HepG2 (cell line): ENCODE data around the gene ESR1. TPM values are rescaled to one million over a fixed set of nuclear protein-coding genes. Genes with fewer than 3 reads are reported as not detected.

Experiments
- ATAC-seq: fragments of 200-7000 bp; cut with Tn5 transposase; 3 replicates; pipeline ENCODE4 v1.9.1; 2020; ENCODE audit warnings: mild to moderate bottlenecking, moderate library complexity
- BruUV-seq: library from RNA; stranded (reverse); fragments of 400-500 nt; replicated peaks from 2 replicates; lab custom pipeline; 2021; lab: Mats Ljungman, UMichigan
- CTCF ChIA-PET: fragments of 300-600 bp; formaldehyde crosslinking; extraction: SDS; loops from one replicate; lab custom pipeline; 2021; ENCODE audit warnings: low total read pairs, inconsistent platforms, low intra/inter-chr PET ratio; lab: Yijun Ruan, JAX
- POLR2A ChIA-PET: fragments of 350-600 bp; sonication (Branson Sonifier 250); formaldehyde crosslinking; loops from one replicate; lab custom pipeline; 2020; ENCODE audit warnings: antibody characterized with exemption, inconsistent platforms; lab: Yijun Ruan, JAX
- DNase-seq: peaks from one replicate; pipeline ENCODE4 v3.0.0-alpha.2; 2015; ENCODE audit warnings: low spot score
- FAIRE-seq: peaks from 3 replicates; lab custom pipeline; 2011; peaks lifted over from hg19 to GRCh38; lab: Jason Lieb, UNC
- H2AFZ ChIP-seq: one replicate; pipeline ENCODE4 v1.6.1; 2011; ENCODE audit warnings: low read length, inconsistent platforms
- H3K27ac ChIP-seq: fragments of 300-600 bp; 3 replicates; pipeline ENCODE4 v1.8.0; 2011; ENCODE audit warnings: mixed run types, mild to moderate bottlenecking, mixed read lengths, low read length, inconsistent platforms; ENCODE audit not compliant: insufficient read depth; ENCODE audit errors: extremely low read length
- H3K27me3 ChIP-seq, 2 experiments: fragments of 200-600 bp in 1 of 2; 2 replicates in 1 of 2; 3 replicates in 1 of 2; pipeline versions ENCODE4 v1.6.0 to v1.8.0; 2011; ENCODE audit warnings: low read length in 2 of 2, mild to moderate bottlenecking in 2 of 2, moderate library complexity in 2 of 2, inconsistent platforms in 1 of 2; ENCODE audit not compliant: insufficient read depth in 2 of 2, control insufficient read depth in 1 of 2
- H3K36me3 ChIP-seq, 2 experiments: fragments of 200-600 bp in 1 of 2; replicated peaks in 1 of 2; 2 replicates in 1 of 2; 3 replicates in 1 of 2; pipeline versions ENCODE4 v1.5.1 to v1.8.0; 2011; ENCODE audit warnings: low read length in 2 of 2, inconsistent platforms in 1 of 2; ENCODE audit not compliant: insufficient read depth in 2 of 2, control insufficient read depth in 1 of 2
- H3K4me1 ChIP-seq: 2 replicates; pipeline ENCODE4 v1.5.1; 2012; ENCODE audit warnings: low read length, inconsistent platforms; ENCODE audit not compliant: insufficient read depth
- H3K4me2 ChIP-seq: 2 replicates; pipeline ENCODE4 v1.6.0; 2011; ENCODE audit warnings: low read depth, low read length, inconsistent platforms
- H3K4me3 ChIP-seq, 3 experiments: fragments of 200-600 bp in 1 of 3; sonication (generic), shearing (Covaris generic) in 1 of 3; replicated peaks in 1 of 3; 2 replicates each; pipeline ENCODE4 v1.5.1; 2011 to 2016; ENCODE audit warnings: low read length in 3 of 3, inconsistent platforms in 2 of 3, low read depth in 2 of 3, mild to moderate bottlenecking in 2 of 3, control low read depth in 1 of 3, mixed read lengths in 1 of 3; ENCODE audit not compliant: insufficient read depth in 1 of 3
- H3K79me2 ChIP-seq: one replicate; pipeline ENCODE4 v1.6.1; 2011; ENCODE audit warnings: low read length, inconsistent platforms; ENCODE audit not compliant: insufficient read depth
- H3K9ac ChIP-seq: 2 replicates; pipeline ENCODE4 v1.6.0; 2011; ENCODE audit warnings: mild to moderate bottlenecking, low read depth, low read length, inconsistent platforms; ENCODE audit not compliant: insufficient read depth
- H3K9me3 ChIP-seq: 2 replicates; pipeline ENCODE4 v1.5.1; 2012; ENCODE audit warnings: mild to moderate bottlenecking, low read length
- H4K20me1 ChIP-seq: 2 replicates; pipeline ENCODE4 v1.6.0; 2011; ENCODE audit warnings: inconsistent platforms, mild to moderate bottlenecking, low read length, moderate library complexity; ENCODE audit not compliant: insufficient read depth
- ARHGAP35 ChIP-seq: sonication (generic); formaldehyde crosslinking; IDR thresholded peaks from 2 replicates; pipeline ENCODE4 v1.9.0; 2022; ENCODE audit warnings: mild to moderate bottlenecking, inconsistent platforms, moderate library complexity, missing genetic modification reagents, borderline replicate concordance
- DNMT1 ChIP-seq: sonication (generic); formaldehyde crosslinking; IDR thresholded peaks from 2 replicates; pipeline ENCODE4 v1.5.1; 2020; ENCODE audit warnings: mild to moderate bottlenecking, missing genetic modification reagents
- GFI1 ChIP-seq: sonication (generic); formaldehyde crosslinking; IDR thresholded peaks from 2 replicates; pipeline ENCODE4 v1.5.0; 2020; ENCODE audit warnings: missing genetic modification reagents, mild to moderate bottlenecking, borderline replicate concordance
- JARID2 ChIP-seq: sonication (generic); formaldehyde crosslinking; IDR thresholded peaks from 2 replicates; pipeline ENCODE4 v1.8.1; 2023; ENCODE audit warnings: missing genetic modification reagents, inconsistent platforms; ENCODE audit not compliant: insufficient replicate concordance
- MED8 ChIP-seq: sonication (generic); formaldehyde crosslinking; IDR thresholded peaks from 2 replicates; pipeline ENCODE4 v1.8.1; 2023; ENCODE audit warnings: mild to moderate bottlenecking, missing genetic modification reagents; ENCODE audit not compliant: insufficient replicate concordance
- TBP ChIP-seq: sonication (generic); formaldehyde crosslinking; IDR thresholded peaks from 2 replicates; pipeline ENCODE4 v1.5.0; 2020; ENCODE audit warnings: missing genetic modification reagents
- ZNF224 ChIP-seq: sonication (generic); formaldehyde crosslinking; IDR thresholded peaks from 2 replicates; pipeline ENCODE4 v1.5.0; 2020; ENCODE audit warnings: mild to moderate bottlenecking, missing genetic modification reagents
- ZNF543 ChIP-seq: sonication (generic); formaldehyde crosslinking; IDR thresholded peaks from 2 replicates; pipeline ENCODE4 v1.4.0; 2020; ENCODE audit warnings: mild to moderate bottlenecking, missing genetic modification reagents
- ZNF724P ChIP-seq: sonication (generic); formaldehyde crosslinking; IDR thresholded peaks from 2 replicates; pipeline ENCODE4 v1.8.0; 2022; ENCODE audit warnings: missing genetic modification reagents, borderline replicate concordance
- ZNF749 ChIP-seq: sonication (generic); formaldehyde crosslinking; IDR thresholded peaks from 2 replicates; pipeline ENCODE4 v1.8.0; 2022; ENCODE audit warnings: mild to moderate bottlenecking, missing genetic modification reagents, moderate library complexity, borderline replicate concordance
- ZNF761 ChIP-seq: sonication (generic); formaldehyde crosslinking; conservative IDR thresholded peaks from 2 replicates; pipeline ENCODE4 v1.4.0; 2020; ENCODE audit warnings: mild to moderate bottlenecking, missing genetic modification reagents
- ZNF891 ChIP-seq: sonication (generic); formaldehyde crosslinking; IDR thresholded peaks from 2 replicates; pipeline ENCODE4 v1.5.0; 2020; ENCODE audit warnings: mild to moderate bottlenecking, missing genetic modification reagents
- ZSCAN21 ChIP-seq: sonication (generic); formaldehyde crosslinking; IDR thresholded peaks from 2 replicates; pipeline ENCODE4 v1.8.0; 2022; ENCODE audit warnings: mild to moderate bottlenecking, missing genetic modification reagents, moderate library complexity, borderline replicate concordance
- WGBS: methylation state at CpG from one replicate; pipeline ENCODE4 v1.1.6; 2017; ENCODE audit warnings: low lambda C conversion rate; 5-methylcytosine and 5-hydroxymethylcytosine counted together
- in situ Hi-C: cut with HindIII; loops from 2 replicates; pipeline ENCODE4 v1.10.0; 2017; ENCODE audit warnings: low pct_unique_long_range_greater_than_20kb; ENCODE audit not compliant: extremely low pct_ligation_motif_present
- intact Hi-C: fragments of 100-400 bp; cut with micrococcal nuclease; formaldehyde crosslinking; loops from one replicate; pipeline ENCODE4 v1.10.0; 2022; ENCODE audit not compliant: unreplicated experiment
- polyA plus RNA-seq, 8 experiments: library from polyadenylated mRNA; depleted of rRNA in 3 of 8; stranded (reverse) in 7 of 8; unstranded in 1 of 8; fragments of >200 nt; fragmentation: Illumina TruSeq in 4 of 8; extraction: Trizol in 4 of 8; gene quantifications; 2 replicates each; pipeline versions ENCODE4 v1.2.1 to v1.2.3, GENCODE V29; 2011 to 2016; ENCODE audit warnings: low read depth in 4 of 8, missing spikeins in 1 of 8, mixed read lengths in 1 of 8; ENCODE audit not compliant: insufficient read depth in 1 of 8
- total RNA-seq, 5 experiments: library from RNA; depleted of rRNA; stranded (reverse); fragments of >200 nt; fragmentation: Illumina TruSeq; extraction: Trizol; gene quantifications; 2 replicates each; pipeline ENCODE4 v1.2.3, GENCODE V29; 2016; ENCODE audit warnings: low read depth in 1 of 5
- TF ChIP-seq, protein P1 (sequence below): sonication (generic); formaldehyde crosslinking; IDR thresholded peaks from 2 replicates; pipeline ENCODE4 v1.4.0; 2020; ENCODE audit warnings: missing genetic modification reagents
- TF ChIP-seq, protein P2 (sequence below): fragments of 450-650 bp; IDR thresholded peaks from 2 replicates; pipeline ENCODE4 v1.6.1; 2016

The ESR1 gene
- total and polyA plus RNA-seq, 2 of the 13 experiments (the other 11 are each of a cell fraction or from before 2014, with no cell fraction given), result not detected

GRCh38 chr6:152093711-152094110, 286.2 kb downstream of the ESR1 start:
- CTCF ChIA-PET, result no interaction called here

DNA sequence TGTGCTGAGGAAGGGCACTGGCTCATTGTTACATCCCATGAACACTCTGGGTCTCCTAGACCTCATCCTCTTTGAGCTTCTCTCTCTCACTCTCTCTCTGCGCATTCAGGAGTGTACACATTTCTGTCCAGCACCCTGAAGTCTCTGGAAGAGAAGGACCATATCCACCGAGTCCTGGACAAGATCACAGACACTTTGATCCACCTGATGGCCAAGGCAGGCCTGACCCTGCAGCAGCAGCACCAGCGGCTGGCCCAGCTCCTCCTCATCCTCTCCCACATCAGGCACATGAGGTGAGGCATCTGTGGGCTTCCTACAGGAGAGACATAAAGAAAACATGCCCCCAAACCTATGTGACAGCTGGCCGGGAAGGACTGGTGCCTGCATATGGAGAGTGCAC, 286.8 kb downstream of the ESR1 start:
- ChIA-PET POLR2A (no interaction called here), CTCF (no interaction called here)
- intact Hi-C loops, result no loop called here
- Histone ChIP-seq H3K9me3 (no peaks in the 10 kb centered on the region), H3K79me2 (no peaks in the 10 kb centered on the region), H3K4me3 (no peak overlapping the region), H3K27me3 (peaks cover 1 to 20% of the 10 kb centered on the region in 2 experiments; a peak in 4 of 5 replicates), H3K9ac (no peak overlapping the region), H3K4me2 (no peak overlapping the region), H3K36me3 (no peaks in the 10 kb centered on the region), H3K4me1 (no peaks in the 10 kb centered on the region), H2AFZ (no peak overlapping the region), H4K20me1 (no peaks in the 10 kb centered on the region), H3K27ac (no peak overlapping the region)
- DNase-seq, result no peak
- 4% methylated on average over 4 of the region's 4 CpGs for WGBS
- BruUV-seq, result no TSS peak
- FAIRE-seq, result no peak
- ATAC-seq, result no peak
- in situ Hi-C loops, result no loop called here
- TF ChIP-seq DNMT1 (CRISPR knock-in tag) (no peak), ZNF224 (CRISPR knock-in tag) (no peak), ZSCAN21 (CRISPR knock-in tag) (no peak), JARID2 (no peak), ZNF724P (CRISPR knock-in tag) (no peak), ARHGAP35 (no peak), TBP (CRISPR knock-in tag) (no peak), ZNF543 (CRISPR knock-in tag) (no peak), MED8 (CRISPR knock-in tag) (no peak), ZNF761 (CRISPR knock-in tag) (no peak), ZNF749 (no peak)
- TF ChIP-seq, protein P1, sequence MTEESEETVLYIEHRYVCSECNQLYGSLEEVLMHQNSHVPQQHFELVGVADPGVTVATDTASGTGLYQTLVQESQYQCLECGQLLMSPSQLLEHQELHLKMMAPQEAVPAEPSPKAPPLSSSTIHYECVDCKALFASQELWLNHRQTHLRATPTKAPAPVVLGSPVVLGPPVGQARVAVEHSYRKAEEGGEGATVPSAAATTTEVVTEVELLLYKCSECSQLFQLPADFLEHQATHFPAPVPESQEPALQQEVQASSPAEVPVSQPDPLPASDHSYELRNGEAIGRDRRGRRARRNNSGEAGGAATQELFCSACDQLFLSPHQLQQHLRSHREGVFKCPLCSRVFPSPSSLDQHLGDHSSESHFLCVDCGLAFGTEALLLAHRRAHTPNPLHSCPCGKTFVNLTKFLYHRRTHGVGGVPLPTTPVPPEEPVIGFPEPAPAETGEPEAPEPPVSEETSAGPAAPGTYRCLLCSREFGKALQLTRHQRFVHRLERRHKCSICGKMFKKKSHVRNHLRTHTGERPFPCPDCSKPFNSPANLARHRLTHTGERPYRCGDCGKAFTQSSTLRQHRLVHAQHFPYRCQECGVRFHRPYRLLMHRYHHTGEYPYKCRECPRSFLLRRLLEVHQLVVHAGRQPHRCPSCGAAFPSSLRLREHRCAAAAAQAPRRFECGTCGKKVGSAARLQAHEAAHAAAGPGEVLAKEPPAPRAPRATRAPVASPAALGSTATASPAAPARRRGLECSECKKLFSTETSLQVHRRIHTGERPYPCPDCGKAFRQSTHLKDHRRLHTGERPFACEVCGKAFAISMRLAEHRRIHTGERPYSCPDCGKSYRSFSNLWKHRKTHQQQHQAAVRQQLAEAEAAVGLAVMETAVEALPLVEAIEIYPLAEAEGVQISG (CRISPR knock-in tag), result no peak

More at GRCh38 chr6:152093711-152094110, 286.2 kb downstream of the ESR1 start:
- Histone ChIP-seq H3K27me3 (peaks cover 1 to 14% of the 10 kb centered on the region in 2 experiments; a peak in 4 of 5 replicates), H3K36me3 (no peaks in the 10 kb centered on the region), H3K4me3 (no peak overlapping the region), H2AFZ (no peak overlapping the region), H3K79me2 (no peaks in the 10 kb centered on the region), H3K4me2 (no peak overlapping the region), H3K27ac (no peak overlapping the region), H3K4me1 (no peaks in the 10 kb centered on the region), H3K9me3 (no peaks in the 10 kb centered on the region), H4K20me1 (no peaks in the 10 kb centered on the region), H3K9ac (no peak overlapping the region)
- in situ Hi-C loops, result no loop called here
- TF ChIP-seq, protein P2, sequence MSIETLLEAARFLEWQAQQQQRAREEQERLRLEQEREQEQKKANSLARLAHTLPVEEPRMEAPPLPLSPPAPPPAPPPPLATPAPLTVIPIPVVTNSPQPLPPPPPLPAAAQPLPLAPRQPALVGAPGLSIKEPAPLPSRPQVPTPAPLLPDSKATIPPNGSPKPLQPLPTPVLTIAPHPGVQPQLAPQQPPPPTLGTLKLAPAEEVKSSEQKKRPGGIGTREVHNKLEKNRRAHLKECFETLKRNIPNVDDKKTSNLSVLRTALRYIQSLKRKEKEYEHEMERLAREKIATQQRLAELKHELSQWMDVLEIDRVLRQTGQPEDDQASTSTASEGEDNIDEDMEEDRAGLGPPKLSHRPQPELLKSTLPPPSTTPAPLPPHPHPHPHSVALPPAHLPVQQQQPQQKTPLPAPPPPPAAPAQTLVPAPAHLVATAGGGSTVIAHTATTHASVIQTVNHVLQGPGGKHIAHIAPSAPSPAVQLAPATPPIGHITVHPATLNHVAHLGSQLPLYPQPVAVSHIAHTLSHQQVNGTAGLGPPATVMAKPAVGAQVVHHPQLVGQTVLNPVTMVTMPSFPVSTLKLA, result no peak
- TF ChIP-seq GFI1, result no peak
- no peak for TF ChIP-seq ZNF891 (CRISPR knock-in tag)
- BruUV-seq, result no TSS peak
- FAIRE-seq (no peak), DNase-seq (no peak), ATAC-seq (no peak)
- intact Hi-C loops, result no loop called here
- POLR2A ChIA-PET, result no interaction called here
- 50% methylated on average over 6 of the region's 6 CpGs for WGBS
